Skin of body (tissue), 2 donors: ENCODE data around the gene SLX4IP. TPM values are rescaled to one million over a fixed set of nuclear protein-coding genes. Genes with fewer than 3 reads are reported as not detected.

ENCODE experiments used
- DNase-seq: peaks from one replicate; lab custom pipeline; 2025; lab: John Stamatoyannopoulos, UW
- total RNA-seq: library from RNA; depleted of rRNA; stranded (reverse); fragments of >200 nt; gene quantifications from one replicate; pipeline ENCODE4 v1.2.3, GENCODE V29; 2014

Gene SLX4IP
- total RNA-seq, 1 donor from 2014 or later: 6.8 TPM

DNA sequence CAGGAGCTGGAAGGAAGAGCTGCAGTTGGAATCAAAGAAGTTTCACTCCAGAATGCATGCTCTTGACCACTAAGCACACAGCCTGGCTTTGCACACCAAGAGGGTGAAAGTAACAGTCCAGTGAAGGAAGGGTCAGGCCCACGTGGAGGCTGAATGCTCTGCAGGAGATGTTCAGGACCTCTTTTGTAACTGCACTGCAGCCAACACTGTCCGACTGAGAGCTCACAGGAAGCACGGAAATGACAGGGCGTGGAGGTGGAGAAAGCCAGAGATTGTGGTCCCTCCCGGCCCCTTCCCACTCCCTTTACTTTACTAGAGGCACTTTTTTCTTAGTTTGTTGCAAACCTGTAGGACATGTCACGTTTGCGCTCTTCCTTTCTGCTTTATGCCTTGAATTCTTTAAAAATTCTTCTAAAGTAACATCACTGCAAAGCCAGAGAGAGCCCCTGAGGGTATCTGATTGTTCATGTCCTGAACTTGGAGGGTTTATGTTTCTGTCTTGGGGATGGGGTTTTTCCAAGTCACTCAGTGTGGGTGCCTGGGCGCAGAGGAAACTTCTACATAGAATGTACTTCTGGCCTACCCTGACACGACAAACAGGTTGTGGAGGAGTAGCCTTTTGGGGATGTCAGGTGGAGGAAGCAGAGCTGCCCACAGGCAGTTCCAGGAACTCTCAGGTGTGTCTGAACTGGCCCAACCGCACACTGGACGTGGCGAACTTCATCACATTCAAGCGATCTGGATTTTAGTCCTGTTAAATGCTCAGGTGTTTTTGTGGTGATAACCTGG, 197.8 kb downstream of the SLX4IP start:
- no peak for DNase-seq

GRCh38 chr20:10633718-10634117, 198.6 kb downstream of the SLX4IP start:
- no peak for DNase-seq

DNA sequence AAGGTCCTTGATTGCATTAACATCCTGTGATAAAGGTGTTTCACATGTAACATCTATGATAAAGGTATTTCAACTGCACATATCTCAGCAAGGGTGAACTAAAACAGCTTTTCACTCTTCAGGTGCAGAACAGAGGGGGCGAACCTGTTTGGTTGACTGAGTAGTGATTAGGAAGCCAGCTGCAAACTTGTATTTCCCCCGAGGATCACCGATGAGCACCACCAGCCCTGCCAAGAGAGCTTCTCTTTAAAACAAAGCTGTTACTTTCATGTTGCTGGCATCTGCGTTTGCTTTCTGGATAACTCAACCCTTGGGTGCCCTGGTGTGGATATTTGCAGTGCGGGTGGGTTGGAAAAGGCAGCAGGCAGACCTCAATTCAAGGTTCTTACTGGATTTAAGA, 199.1 kb downstream of the SLX4IP start:
- no peak for DNase-seq

GRCh38 chr20:10634683-10635411, 199.7 kb downstream of the SLX4IP start:
- DNase-seq: no peak

- DNase-seq: no peak
Measured at GRCh38 chr20:10635476-10636208, 200.5 kb downstream of the SLX4IP start.

- peak; percentile 32 for DNase-seq
Measured at GRCh38 chr20:10636326-10636818, 201.3 kb downstream of the SLX4IP start.

- no peak for DNase-seq
Measured at GRCh38 chr20:10637031-10637559, 202.0 kb downstream of the SLX4IP start.

DNA sequence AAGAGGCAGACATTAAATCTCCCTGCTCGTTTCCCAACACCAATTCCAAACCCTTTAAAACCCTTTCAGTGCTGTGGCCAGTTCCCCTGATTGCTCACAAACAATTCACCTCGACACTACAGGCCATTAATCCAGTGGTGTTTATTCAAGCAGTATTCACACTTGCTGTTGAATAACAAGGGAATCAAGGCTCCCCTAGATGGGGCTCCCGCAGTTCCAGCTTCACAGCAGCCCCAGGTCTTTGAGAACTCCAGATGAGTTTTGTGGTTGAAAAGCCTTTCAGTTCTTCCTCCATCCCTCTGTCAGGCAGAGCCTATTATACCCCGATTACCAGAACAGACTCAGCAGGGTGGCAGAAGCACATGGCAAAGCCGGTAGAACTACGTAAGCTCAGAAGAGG, 202.5 kb downstream of the SLX4IP start:
- no peak for DNase-seq

DNA sequence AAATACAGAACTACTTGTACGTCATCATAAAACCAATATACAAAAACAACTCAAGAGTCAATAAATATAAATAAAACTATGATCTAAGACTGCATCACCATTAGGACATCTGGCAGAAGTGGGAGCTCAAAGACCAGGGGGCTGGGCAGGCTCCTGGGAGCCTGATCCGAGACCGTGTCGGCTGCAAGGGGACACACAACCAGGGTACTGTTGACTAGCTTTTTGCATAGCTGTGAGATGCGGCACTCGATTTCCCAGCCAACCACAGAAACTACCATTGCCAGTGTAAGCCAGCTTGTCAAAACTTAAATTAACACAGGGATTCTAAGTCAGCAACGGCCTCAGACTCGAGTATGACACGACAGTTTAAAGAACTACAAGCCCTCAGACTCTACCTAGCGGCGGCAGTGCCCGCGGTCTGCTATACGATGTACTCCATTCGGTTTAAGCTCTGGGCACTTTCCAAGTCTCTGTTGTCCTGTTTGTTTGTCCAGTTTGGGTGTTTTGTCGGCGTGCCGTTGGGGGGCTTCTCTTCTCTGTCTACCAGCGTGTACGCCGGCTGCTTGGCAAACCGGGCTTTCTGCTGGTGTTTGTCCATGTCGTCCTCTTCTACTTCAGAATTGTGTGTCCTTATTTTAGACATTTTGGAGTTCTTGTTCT, 204.1 kb downstream of the SLX4IP start:
- DNase-seq: no peak

DNA sequence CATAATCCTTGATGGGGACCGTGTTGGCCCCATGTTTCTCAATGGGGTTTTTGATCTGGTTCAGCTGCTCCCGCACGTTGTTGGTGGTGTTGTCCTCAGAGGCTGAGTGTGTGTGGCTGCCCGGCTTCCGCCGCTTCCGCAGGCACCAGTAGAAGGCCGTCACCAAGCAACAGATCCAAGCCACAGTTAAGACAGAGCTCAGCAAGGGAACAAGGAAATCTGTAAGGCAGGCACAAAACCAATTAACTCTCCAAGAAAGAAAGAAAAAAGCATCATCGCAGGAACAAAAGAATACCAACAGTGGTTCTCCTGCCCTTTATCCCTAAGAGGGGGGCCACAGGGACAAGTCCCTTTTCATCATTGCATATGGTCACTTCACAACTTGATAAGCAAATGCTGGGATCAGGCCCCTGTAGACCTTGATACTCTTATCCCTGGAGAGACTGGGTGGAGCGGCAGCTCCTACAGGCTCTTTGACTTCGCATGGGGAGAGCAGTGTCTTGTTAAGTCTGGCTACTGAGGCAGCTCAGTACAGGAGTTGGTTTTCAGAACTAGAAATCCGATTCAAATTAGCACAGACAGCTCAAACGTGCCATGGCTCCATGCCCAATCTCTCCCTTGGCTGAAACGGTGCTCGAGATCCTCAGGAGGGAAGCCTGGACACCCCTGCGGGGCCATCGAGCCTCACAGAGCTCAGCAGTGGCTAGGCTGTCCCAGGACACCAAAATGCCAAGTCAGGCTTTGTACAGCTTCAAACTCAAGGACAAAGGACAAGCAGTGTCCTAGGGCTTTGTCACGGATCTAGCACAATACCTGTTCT, 204.8 kb downstream of the SLX4IP start:
- no peak for DNase-seq

DNA sequence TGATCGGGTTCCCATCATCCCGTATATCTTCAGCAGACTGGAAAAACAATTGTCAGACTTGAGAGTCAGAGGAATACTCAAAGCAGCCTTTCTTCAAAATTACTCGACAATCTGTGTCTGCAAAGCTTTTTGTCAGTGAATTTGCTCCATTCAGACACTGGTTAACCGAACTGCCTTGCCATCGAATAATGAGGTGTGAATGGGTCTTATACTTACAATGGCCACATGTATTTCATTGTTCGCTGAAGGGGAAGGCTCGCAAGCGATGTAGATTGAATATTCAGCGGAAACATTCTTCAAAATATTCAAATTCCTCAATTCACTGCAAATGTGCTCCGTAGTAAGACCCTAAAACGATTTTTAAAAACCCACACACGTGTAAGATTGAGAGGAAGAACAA, 205.8 kb downstream of the SLX4IP start:
- DNase-seq: no peak

GRCh38 chr20:10641467-10641866, 206.4 kb downstream of the SLX4IP start:
- no peak for DNase-seq

DNA sequence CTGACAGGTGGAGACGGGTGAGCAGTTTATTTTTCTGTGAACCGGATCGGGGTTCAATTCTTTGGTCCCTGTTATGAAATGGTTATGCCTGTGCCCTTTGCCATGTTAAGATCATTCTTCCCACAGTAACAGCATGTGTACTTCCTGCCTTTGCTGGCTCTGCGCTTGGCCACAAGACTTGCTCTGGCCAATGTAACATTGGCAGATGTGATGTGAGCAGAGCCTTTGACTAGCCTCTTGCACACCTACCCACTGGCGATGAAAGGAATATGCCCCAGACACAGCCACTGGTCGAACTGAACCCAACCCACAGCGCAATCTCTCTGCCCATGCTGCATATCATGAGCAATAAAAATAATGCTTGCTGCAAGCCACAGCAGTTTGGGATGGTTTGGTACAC, 206.8 kb downstream of the SLX4IP start:
- DNase-seq: no peak

- DNase-seq: no peak
Measured at GRCh38 chr20:10642856-10643559, 207.9 kb downstream of the SLX4IP start.

- DNase-seq: no peak
Measured at GRCh38 chr20:10643560-10643873, 208.4 kb downstream of the SLX4IP start.

DNA sequence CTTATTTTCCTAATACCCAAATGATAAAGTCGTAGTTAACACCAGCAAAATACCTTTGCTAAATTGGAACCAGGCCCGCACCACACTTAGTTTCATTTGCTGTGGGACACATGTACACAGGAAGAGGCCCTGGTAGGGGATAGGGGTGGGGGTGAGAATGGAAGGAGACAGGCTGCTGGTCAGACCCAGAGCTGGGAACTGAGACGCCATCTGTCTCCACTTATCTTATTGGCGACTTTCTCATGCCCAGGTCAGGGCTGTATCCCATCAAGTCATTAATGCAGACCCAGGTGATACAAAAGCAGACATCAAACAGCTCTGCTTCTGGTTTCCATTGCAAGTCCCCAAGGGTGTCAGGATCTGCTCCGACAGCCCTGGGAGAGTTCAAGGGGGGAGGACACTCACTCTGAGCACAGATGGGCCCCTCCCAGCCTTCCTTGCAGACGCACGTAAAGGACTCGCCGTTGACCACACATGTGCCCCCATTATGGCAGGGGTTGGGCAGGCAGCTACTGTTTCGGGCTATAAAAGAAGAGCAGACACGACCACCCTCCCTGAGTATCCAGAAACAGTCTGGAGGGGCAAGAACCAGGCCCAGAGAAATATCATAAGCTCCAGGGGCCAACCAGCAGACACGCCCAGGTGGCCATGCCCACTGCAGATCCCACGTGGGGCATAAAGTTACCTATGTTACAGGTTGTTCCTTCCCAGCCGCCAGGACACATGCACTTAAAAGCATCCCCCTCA, 209.5 kb downstream of the SLX4IP start:
- no peak for DNase-seq

DNA sequence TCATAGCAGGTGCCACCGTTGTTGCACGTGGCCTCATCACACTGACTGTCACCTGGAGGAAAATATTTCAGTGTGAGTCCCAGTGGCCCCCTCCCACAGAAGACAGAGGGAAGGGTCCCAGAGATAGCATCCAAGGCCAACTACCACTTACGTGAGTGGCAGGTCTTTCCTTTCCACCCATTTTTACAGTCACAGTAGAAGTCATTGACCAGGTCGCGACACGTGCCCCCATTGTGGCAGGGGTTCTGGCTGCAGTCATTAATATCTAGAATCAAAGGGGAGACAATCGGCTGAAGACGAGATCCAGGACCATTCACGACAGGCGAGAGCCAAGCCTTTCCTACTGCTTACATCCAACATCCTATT, 210.1 kb downstream of the SLX4IP start:
- DNase-seq: no peak

- no peak for DNase-seq
Measured at GRCh38 chr20:10646006-10646405, 210.9 kb downstream of the SLX4IP start.

DNA sequence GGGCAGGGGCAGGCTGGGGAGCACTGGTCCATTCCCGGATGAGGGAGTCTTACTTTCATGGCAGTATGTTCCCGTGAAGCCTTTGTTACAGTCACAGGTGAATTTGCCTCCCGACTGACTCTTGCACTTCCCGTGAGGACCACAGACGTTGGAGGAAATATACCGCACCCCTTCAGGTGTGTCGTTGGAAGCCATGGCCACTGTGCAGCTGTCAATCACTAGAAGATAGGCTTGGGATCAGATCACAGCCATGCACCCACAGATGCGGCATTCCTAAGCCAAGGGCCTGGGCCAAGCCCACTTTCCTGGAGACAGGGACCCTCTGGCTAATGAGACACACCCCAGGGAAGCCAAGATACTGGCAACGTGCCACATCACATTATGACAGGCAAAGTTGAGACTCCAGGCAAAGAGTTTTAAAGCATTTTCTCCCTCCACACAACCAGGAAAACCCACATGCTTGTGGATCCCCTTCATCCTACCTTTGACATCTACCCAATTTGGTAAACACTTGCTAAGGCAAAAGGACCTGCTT, 211.8 kb downstream of the SLX4IP start:
- no peak for DNase-seq
